PC-9 (cell line): ENCODE measurements around the gene CPNE9. TPM values are rescaled to one million over a fixed set of nuclear protein-coding genes. Genes with fewer than 3 reads are reported as not detected.

Experiments used
- BruUV-seq: library from RNA; stranded (reverse); fragments of 400-500 nt; replicated peaks from 2 replicates; lab custom pipeline; 2021; lab: Mats Ljungman, UMichigan
- CTCF ChIA-PET: fragments of 300-600 bp; sonication (Branson Sonifier 250); formaldehyde crosslinking; loops from one replicate; lab custom pipeline; 2022; ENCODE audit warnings: antibody characterized with exemption; lab: Charles Lee
- POLR2A ChIA-PET: fragments of 300-600 bp; sonication (Branson Sonifier 250); formaldehyde crosslinking; loops from one replicate; lab custom pipeline; 2022; ENCODE audit warnings: antibody characterized with exemption; ENCODE audit not compliant: unreplicated experiment; lab: Charles Lee
- DNase-seq, 2 experiments: peaks; one replicate each; pipeline versions ENCODE4 v3.0.0 to v3.0.0-alpha.2; 2015 to 2022; ENCODE audit warnings: mixed read lengths in 1 of 2
- H2AFZ ChIP-seq: fragments of 200-600 bp; sonication (generic); 2 replicates; pipeline ENCODE4 v1.8.1; 2017; ENCODE audit warnings: antibody characterized with exemption
- H3F3A ChIP-seq: fragments of 200-600 bp; sonication (generic); 2 replicates; pipeline ENCODE4 v1.8.1; 2017; ENCODE audit warnings: antibody characterized with exemption, mild to moderate bottlenecking, low read depth; ENCODE audit not compliant: insufficient read depth
- H3K27ac ChIP-seq: fragments of 200-600 bp; sonication (generic); 2 replicates; pipeline ENCODE4 v1.6.1; 2016; ENCODE audit warnings: mixed run types
- H3K27me3 ChIP-seq: fragments of 200-600 bp; sonication (generic); 2 replicates; pipeline ENCODE4 v1.6.1; 2016; ENCODE audit warnings: low read depth, mixed run types; ENCODE audit not compliant: insufficient read depth
- H3K36me3 ChIP-seq: fragments of 200-600 bp; sonication (generic); 2 replicates; pipeline ENCODE4 v1.6.1; 2016; ENCODE audit warnings: low read depth, mixed run types
- H3K4me1 ChIP-seq: fragments of 200-600 bp; sonication (generic); replicated peaks from 2 replicates; pipeline ENCODE4 v1.6.1; 2016; ENCODE audit warnings: mixed run types; ENCODE audit not compliant: insufficient read depth
- H3K4me2 ChIP-seq: fragments of 200-600 bp; sonication (generic); 2 replicates; pipeline ENCODE4 v1.6.1; 2017; ENCODE audit warnings: mixed run types
- H3K4me3 ChIP-seq: fragments of 200-600 bp; sonication (generic); 2 replicates; pipeline ENCODE4 v1.6.1; 2016; ENCODE audit warnings: mixed run types
- H3K79me2 ChIP-seq: fragments of 200-600 bp; sonication (generic); 2 replicates; pipeline ENCODE4 v1.6.1; 2017; ENCODE audit warnings: low read depth, mixed run types
- H3K9me2 ChIP-seq: fragments of 200-600 bp; sonication (generic); 2 replicates; pipeline ENCODE4 v1.8.1; 2017; ENCODE audit warnings: mild to moderate bottlenecking; ENCODE audit not compliant: insufficient read depth
- H3K9me3 ChIP-seq: fragments of 200-600 bp; sonication (generic); 2 replicates; pipeline ENCODE4 v1.8.1; 2016; ENCODE audit warnings: low read depth; ENCODE audit not compliant: insufficient read depth
- H4K20me1 ChIP-seq: fragments of 200-600 bp; sonication (generic); 2 replicates; pipeline ENCODE4 v1.8.1; 2017; ENCODE audit not compliant: insufficient read depth
- CTCF ChIP-seq: fragments of 200-600 bp; sonication (generic); conservative IDR thresholded peaks from 2 replicates; pipeline ENCODE4 v1.6.1; 2017; ENCODE audit warnings: mixed run types, antibody characterized with exemption, mild to moderate bottlenecking, moderate library complexity
- EZH2 ChIP-seq: fragments of 200-600 bp; sonication (generic); IDR thresholded peaks from 2 replicates; pipeline ENCODE4 v1.8.0; 2017; ENCODE audit warnings: antibody characterized with exemption, low read depth
- intact Hi-C: fragments of 100-400 bp; cut with micrococcal nuclease; formaldehyde crosslinking; loops from one replicate; pipeline ENCODE4 v1.10.0; 2022; ENCODE audit not compliant: unreplicated experiment
- total RNA-seq: library from RNA; stranded (reverse); gene quantifications from 2 replicates; pipeline ENCODE4 v1.2.3, GENCODE V29; 2021

Gene CPNE9
- total RNA-seq, 1 experiment from 2014 or later: not detected

- no peaks in the 10 kb centered on the region for H3K79me2 ChIP-seq
- TF ChIP-seq EZH2 (no peak), CTCF (no peak)
- no peaks in the 10 kb centered on the region for H3K4me1 ChIP-seq
- H4K20me1 ChIP-seq: no peaks in the 10 kb centered on the region; the same call in 1 of the 2 replicates
- no peak overlapping the region for H3K4me3 ChIP-seq
- CTCF ChIA-PET: no interaction called here
- no peak overlapping the region for H3K4me2 ChIP-seq
- BruUV-seq: no TSS peak
- POLR2A ChIA-PET: interaction anchor here (0.5 to 0.6 kb wide), 2 partner anchors 19 to 1980 kb away, joined by 4 read pairs; no protein-coding TSS in a partner anchor
- no peak overlapping the region for H2AFZ ChIP-seq
- H3K27me3 ChIP-seq: no peaks in the 10 kb centered on the region
- DNase-seq: peak in 1 of 2 experiments; percentile 29
- H3K27ac ChIP-seq: no peak overlapping the region
- 0 out of 2 replicates have a peak, but pooled peaks cover 19% of the 10 kb centered on the region for H3K36me3 ChIP-seq
- no peaks in the 10 kb centered on the region for H3K9me3 ChIP-seq
- no peaks in the 10 kb centered on the region for H3K9me2 ChIP-seq
- intact Hi-C loops: no loop called here
- no peaks in the 10 kb centered on the region for H3F3A ChIP-seq
Observed at GRCh38 chr3:9669720-9670432, 33.8 kb upstream of the CPNE9 start.

- H3K79me2 ChIP-seq: no peaks in the 10 kb centered on the region
- H3K4me2 ChIP-seq: no peak overlapping the region
- intact Hi-C loops: no loop called here
- no peaks in the 10 kb centered on the region for H3K9me2 ChIP-seq
- no peak overlapping the region for H2AFZ ChIP-seq
- ChIA-PET POLR2A (no interaction called here), CTCF (no interaction called here)
- 0 out of 2 replicates have a peak, but pooled peaks cover 19% of the 10 kb centered on the region for H3K36me3 ChIP-seq
- no peak overlapping the region for H3K27ac ChIP-seq
- H4K20me1 ChIP-seq: no peaks in the 10 kb centered on the region
- H3K4me3 ChIP-seq: no peak overlapping the region
- TF ChIP-seq EZH2 (no peak), CTCF (no peak)
- no peaks in the 10 kb centered on the region for H3K9me3 ChIP-seq
- H3K27me3 ChIP-seq: no peaks in the 10 kb centered on the region
- H3K4me1 ChIP-seq: peaks cover 9% of the 10 kb centered on the region
- H3F3A ChIP-seq: no peaks in the 10 kb centered on the region
- no TSS peak for BruUV-seq
- DNase-seq: no peak
Observed at GRCh38 chr3:9673082-9673481, 30.6 kb upstream of the CPNE9 start.

GRCh38 chr3:9673752-9674151 is 29.9 kb upstream of the CPNE9 start:
- ChIA-PET CTCF (no interaction called here), POLR2A (no interaction called here)
- Histone ChIP-seq H3F3A (no peaks in the 10 kb centered on the region), H3K27ac (no peak overlapping the region), H2AFZ (no peak overlapping the region), H3K79me2 (no peaks in the 10 kb centered on the region), H3K4me2 (no peak overlapping the region), H3K27me3 (no peaks in the 10 kb centered on the region), H3K4me1 (peaks cover 9% of the 10 kb centered on the region), H3K36me3 (0 out of 2 replicates have a peak, but pooled peaks cover 25% of the 10 kb centered on the region), H3K9me3 (no peaks in the 10 kb centered on the region), H3K4me3 (no peak overlapping the region), H4K20me1 (no peaks in the 10 kb centered on the region), H3K9me2 (no peaks in the 10 kb centered on the region)
- TF ChIP-seq EZH2 (no peak), CTCF (no peak)
- no peak for DNase-seq
- intact Hi-C loops: no loop called here
- BruUV-seq: no TSS peak
